Daoy (cell line): ENCODE results near the gene RELCH. TPM values are rescaled to one million over a fixed set of nuclear protein-coding genes. Genes with fewer than 3 reads are reported as not detected.
A peak's percentile ranks its signal among the peaks of the same experiment; 100 is the strongest.

ENCODE experiments used
- DNase-seq: peaks from one replicate; pipeline ENCODE4 v3.0.0-alpha.2; 2015; ENCODE audit warnings: low read depth
- total RNA-seq: library from RNA; depleted of rRNA; stranded (reverse); fragments of >200 nt; shearing (Covaris generic); gene quantifications from 2 replicates; pipeline ENCODE4 v1.2.3, GENCODE V29; 2014

The RELCH gene
- total RNA-seq, 1 experiment from 2014 or later = 27.1 TPM

GRCh38 chr18:62189208-62189607 lies 2.2 kb downstream of the RELCH start:
- no peak for DNase-seq

- no peak for DNase-seq
Observed at GRCh38 chr18:62196079-62196478, 9.0 kb downstream of the RELCH start.

GRCh38 chr18:62196980-62197379 lies 9.9 kb downstream of the RELCH start:
- DNase-seq = no peak

DNA sequence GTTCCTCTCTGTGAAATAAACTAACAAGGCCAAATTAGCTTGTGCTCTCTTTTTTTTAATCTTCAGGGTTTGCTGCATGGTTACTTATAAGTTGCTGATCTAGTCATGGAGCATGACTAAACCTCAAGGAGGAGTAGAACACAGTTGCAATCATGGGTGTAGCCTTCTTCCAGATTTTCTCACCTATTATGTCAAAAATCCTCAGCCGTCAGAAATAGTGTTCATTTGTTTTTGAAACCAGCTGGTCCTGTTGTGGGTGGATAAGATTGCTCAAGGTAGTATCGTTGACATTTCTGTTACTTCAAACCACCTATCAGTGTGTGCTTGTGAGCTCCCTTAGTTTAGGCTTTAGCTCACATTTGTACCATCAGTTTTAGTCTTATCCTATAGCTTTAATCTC lies 11.2 kb downstream of the RELCH start:
- DNase-seq = no peak

- DNase-seq = no peak
Observed at GRCh38 chr18:62199629-62200028, 12.6 kb downstream of the RELCH start.

DNA sequence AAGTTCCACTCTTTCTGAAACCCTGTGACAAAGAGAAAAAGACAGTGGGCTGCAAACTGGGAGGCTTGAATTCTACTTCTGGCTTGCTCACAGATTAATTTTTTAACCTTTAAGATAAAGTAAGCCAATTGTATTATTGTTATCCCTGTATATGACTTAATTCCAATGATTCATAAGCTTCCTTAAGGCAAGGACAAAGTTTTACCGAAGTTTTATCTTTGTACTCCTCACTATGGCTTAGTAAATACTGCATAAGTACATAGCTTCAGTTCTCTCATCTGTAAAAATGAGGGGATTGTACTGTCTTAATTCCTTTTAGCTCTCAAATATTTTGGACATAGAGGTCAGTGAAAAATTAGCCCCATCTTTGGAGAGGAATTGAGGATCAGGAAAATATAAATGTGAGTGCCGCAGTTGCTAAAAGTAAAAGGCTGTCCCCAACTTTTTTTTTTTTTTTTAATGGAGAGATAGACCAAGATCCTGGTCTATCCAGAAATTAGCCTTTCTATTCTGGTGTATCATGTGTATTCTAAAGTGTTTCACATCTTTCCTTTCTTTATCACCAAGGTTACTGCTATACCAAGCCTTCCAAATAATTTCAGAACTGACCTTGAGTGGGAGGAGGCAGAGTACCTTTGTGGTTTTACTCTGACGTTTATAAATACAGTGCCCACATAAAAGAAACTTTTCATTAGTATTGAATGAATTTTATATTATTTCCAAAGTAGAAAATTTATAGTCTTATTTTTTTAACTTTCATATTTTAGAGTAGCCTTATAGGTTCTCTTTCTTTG lies 13.3 kb downstream of the RELCH start:
- DNase-seq = no peak

- no peak for DNase-seq
Observed at GRCh38 chr18:62201870-62202269, 14.8 kb downstream of the RELCH start.

- DNase-seq = no peak
Observed at GRCh38 chr18:62205824-62206223, 18.8 kb downstream of the RELCH start.

DNA sequence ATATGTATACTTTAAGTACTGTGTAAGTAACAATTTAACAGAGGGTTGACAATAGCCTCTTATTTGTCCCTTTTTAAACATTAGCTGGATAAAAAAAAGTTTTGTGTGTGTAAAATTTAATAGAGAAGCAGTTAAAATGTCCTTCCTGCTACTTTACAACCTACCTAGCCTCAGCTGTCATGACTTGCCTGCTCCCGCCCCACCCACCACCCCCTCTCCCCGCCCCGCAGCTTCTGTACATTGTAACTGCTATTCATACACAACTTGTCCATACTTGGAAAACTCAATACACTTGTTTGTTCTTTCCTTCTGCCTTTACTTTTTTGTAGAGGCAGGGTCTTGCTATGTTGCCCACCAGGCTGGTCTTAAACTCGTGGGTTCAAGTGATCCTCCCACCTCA lies 19.5 kb downstream of the RELCH start:
- DNase-seq = no peak

GRCh38 chr18:62209046-62209445 lies 22.0 kb downstream of the RELCH start:
- no peak for DNase-seq

DNA sequence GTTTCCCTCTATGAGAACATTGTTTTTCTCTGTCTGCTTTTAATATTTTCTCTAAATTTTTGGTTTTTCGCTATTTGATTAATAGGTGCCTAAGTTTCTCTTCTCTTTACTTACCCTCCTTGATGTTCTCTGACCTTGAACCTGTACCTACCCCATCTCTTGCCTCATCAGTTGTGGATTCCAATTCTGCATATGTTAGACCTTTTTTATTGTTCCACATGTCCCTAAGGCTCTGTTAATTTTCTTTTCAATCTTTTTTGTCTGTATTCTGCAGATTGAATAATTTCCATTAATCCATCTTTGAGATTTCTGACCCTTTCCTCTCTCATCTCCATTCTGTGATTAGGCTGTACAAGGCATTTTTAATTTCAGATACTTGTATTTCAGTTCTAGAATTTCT lies 23.1 kb downstream of the RELCH start:
- no peak for DNase-seq

GRCh38 chr18:62211325-62211828 lies 24.3 kb downstream of the RELCH start:
- no peak for DNase-seq

GRCh38 chr18:62214790-62215189 lies 27.7 kb downstream of the RELCH start:
- DNase-seq = no peak

DNA sequence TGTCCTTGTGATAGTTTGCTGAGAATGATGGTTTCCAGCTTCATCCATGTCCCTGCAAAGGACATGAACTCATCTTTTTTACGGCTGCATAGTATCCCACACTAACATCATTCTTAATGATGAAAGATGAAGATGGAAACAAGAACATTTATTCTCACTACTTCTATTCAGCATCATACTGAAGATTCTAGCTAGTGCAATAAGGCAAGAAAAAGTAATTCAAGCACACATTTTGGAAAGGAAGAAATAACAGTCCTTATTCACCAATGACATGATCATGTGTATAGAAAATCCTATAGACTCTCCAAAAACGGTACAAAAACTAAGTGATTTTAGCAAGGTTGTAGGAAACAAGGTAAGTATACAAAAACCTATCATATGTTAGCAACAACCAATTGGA lies 37.2 kb downstream of the RELCH start:
- DNase-seq = no peak

- no peak for DNase-seq
Observed at GRCh38 chr18:62226047-62226446, 39.0 kb downstream of the RELCH start.

DNA sequence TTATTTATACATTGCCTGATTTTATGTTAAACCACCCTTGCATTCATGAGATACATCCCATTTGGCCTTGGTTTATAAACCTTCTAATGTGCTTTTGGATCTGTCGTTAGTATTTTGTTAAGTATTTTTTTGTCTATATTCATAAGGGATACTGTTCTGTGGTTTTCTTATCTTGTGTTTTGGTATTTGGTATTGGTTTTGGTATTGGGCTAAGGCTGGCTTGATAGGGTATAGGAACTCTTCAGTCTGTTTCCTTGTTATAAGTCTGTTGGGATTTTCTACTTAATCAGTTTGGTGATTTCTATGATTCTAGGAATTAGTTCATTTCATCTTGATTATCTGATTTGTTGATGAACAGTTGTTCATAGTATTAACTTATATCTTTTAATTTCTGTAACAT lies 49.2 kb downstream of the RELCH start:
- DNase-seq = no peak

GRCh38 chr18:62239475-62239874 lies 52.4 kb downstream of the RELCH start:
- DNase-seq = no peak

DNA sequence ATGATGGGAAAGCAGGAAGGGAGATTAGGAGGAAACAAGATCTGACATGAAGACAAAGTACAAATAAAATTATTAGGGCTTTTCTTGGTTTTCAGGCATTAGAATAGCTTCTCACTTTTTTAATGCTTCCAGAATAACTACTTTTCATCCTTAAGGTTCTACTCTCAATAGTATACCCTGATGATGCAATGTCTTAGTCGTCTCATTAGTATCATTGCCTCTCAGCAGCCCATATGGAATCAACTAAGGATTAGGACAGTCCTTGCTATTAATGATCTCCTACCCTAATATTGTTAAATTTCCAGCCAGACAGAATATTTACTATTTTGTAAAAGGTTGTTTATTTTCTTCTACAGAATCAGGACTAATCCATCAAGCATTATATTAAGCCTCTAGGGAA lies 55.9 kb downstream of the RELCH start:
- DNase-seq = no peak

DNA sequence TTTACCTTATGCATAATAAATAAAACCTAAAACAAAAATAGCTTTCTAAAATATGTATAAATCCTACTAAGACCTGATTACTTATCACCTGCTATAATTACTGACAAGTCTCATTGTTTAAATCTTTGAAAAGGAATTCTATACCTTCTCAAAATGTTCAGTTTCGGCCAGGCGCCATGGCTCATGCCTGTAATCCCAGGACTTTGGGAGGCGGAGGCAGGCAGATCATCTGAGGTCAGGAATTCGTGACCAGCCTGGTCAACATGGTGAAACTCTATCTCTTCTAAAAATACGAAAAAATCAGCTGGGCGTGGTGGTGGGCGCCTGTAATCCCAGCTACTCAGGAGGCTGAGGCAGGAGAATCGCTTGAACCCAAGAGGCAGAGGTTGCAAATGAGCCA lies 58.1 kb downstream of the RELCH start:
- no peak for DNase-seq

GRCh38 chr18:62245699-62246098 lies 58.6 kb downstream of the RELCH start:
- no peak for DNase-seq

DNA sequence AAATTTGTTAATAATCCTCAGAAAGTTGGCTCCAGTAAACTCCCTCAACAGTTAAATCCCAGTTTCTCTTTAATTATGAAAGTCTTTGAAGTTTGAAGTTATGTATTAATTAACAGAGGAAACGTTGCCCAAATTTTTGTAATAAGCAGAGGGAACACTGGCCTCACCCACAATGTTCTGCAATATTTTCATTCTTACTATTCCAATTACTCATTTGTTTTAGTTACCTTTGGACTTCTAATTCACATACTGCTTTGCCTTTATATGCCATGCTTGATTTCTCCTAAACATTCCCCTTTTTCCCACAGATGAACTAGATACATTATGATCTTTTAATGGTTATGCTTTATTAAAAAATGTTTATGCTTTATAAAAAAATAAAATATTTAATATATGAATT lies 61.3 kb downstream of the RELCH start:
- no peak for DNase-seq

- DNase-seq = peak; percentile 56
Observed at GRCh38 chr18:62249478-62250097, 62.5 kb downstream of the RELCH start.

- DNase-seq = no peak
Observed at GRCh38 chr18:62250475-62250874, 63.4 kb downstream of the RELCH start.
